Epidermal melanocyte (primary cell): ENCODE measurements around the gene SLC22A14.
"Not testable (repeated sequence)": the region's sequence is repeated elsewhere in the genome, so short reads cannot be mapped to it uniquely, and the experiment has no call there.

Experiments used
- DNase-seq: peaks from one replicate; pipeline ENCODE4 v3.0.0; 2011; ENCODE audit warnings: low spot score; ENCODE audit not compliant: insufficient read length

Gene SLC22A14

GRCh38 chr3:38281895-38282686, at the start of gene SLC22A14:
Gene SLC22A14, plus strand, starts transcription at chr3:38282294. Its CDS starts 23,733 bp downstream, at chr3:38306027.
- no peak for DNase-seq

GRCh38 chr3:38232701-38233100, 49.4 kb upstream of the SLC22A14 start:
- no peak for DNase-seq

GRCh38 chr3:38235466-38235865, 46.6 kb upstream of the SLC22A14 start:
- DNase-seq = no peak

GRCh38 chr3:38238416-38239008, 43.6 kb upstream of the SLC22A14 start:
- no peak for DNase-seq

DNA sequence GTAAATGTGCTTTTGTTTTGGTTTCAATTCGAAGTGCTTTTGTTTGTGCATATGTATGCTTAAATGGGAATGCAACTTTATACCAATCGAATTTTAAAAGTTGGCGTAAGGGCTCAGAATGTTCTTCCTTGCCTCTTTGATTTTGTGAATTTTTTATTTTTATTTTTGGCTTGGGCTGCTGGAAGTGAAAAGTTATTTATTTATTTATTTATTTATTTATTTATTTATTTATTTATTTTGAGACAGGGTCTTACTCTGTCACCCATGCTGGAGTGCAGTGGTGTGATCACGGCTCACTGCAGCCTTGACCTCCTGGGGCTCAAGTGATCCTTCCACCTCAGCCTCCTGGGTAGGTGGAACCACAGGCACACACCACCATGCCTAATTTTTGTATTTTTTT, 39.3 kb upstream of the SLC22A14 start:
- DNase-seq = not testable (repeated sequence)

DNA sequence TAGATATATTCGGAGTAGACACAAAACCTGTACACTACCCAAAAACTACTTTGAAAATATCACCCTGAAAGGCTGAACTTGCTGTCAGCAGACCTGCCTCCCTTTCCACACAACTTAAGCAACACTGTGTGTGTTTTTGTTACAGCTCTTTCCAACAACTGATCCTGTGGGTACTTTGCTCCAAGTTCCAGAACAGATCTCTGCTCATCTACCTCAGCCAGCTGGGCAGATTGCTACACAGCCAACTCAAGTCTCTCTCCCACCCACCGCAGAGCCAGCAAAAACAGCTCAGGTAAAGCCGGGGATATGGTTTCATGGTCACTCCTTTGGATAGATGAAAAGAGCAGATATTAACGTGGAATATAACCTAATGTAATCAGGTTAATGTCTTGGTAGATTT, 36.2 kb upstream of the SLC22A14 start:
- no peak for DNase-seq

GRCh38 chr3:38247366-38248035, 34.6 kb upstream of the SLC22A14 start:
- DNase-seq = peak; percentile 27

DNA sequence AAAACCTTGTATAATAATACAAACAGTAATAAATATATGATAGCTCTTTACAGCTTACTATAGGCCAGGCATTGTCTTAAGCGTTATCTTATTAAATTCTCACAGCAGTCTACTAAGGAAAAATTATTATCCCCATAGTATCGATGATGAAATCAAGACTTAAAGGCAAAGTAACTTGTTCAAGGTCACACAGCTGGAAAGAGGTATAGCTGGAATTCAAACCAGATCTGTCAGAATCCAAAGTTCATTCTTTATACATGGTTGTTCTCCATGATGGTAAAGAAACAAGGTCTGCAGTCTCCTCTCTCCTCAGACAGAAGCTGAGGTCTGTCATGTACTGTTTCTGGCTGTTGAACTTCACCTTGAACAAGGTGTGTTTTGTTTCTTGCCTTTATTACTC, 31.9 kb upstream of the SLC22A14 start:
- no peak for DNase-seq

DNA sequence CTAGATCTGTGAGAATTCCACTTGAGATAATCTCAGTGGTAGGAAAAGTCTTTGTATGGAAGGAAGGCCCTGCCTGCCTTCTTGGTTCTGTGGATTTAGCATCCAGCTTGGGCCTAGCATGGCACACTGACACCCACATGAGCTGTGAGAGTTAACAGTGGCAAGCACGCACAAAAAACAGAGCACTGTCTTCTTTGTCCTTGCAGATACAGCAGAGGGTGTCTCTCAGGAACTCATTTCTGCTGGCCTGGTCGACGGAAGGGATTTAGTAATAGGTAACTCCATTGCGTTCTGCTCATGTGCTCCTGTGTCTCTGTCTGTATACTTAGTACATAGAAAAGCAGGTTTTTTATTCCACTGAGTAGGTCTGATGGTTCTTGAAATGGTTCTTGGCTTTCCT, 30.9 kb upstream of the SLC22A14 start:
- no peak for DNase-seq

GRCh38 chr3:38253704-38254103, 28.4 kb upstream of the SLC22A14 start:
- no peak for DNase-seq

DNA sequence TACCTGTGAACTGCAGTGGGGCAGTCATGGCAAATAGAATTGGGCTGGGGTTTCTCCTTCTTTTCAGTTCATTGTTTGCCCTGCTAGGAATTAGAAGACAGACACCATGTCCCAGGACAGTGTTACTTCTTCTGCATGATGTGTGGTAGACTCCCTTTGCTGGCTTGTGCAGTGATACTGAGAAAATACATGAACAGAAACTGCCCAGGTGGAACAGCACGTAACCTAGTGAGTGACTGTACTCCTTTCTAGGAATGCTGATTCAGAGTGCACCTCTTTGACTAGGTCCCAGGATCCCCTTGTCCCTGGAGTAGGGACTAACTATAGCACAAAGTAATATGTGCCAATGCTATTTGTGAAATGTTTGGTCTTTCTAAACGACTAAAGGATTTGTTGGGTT, 27.2 kb upstream of the SLC22A14 start:
- no peak for DNase-seq

DNA sequence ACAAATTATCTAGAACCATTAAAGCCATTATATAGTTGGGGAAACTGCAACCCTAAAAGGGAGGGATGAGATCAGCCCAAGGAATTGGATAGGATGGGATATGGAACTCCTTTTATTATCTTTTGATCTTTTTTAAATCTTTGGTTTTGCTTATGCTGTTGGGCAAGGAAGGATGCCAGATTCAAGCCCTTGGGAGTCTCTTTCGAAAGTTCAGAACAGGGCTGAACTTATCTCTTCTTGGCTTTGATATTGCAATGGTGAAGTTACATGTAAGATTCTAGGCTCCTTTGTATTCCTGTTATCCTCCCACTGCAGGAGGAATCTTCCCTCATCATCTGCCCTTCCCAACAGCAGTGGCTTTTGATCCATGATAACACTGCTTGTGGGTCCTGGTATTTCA, 26.5 kb upstream of the SLC22A14 start:
- no peak for DNase-seq

GRCh38 chr3:38257583-38257982, 24.5 kb upstream of the SLC22A14 start:
- no peak for DNase-seq

DNA sequence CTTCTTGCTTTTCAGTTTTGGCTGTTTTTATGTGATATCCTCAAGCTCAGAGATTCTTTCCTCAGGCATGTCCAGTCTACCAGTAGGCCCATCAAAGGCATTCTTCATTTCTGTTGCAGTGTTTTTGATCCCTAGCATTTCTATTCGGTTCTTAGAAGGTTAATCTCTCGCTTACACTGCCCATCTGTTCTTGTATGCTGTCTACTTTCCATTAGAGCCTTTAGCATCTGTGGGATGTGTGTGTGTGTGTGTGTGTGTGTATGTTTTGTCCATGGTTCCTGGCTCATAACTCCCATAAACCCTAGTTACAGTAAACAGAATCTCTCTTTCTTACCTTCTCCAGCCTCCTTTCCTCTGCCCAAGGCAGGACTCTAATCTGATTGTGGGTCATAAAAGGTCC, 21.6 kb upstream of the SLC22A14 start:
- no peak for DNase-seq

DNA sequence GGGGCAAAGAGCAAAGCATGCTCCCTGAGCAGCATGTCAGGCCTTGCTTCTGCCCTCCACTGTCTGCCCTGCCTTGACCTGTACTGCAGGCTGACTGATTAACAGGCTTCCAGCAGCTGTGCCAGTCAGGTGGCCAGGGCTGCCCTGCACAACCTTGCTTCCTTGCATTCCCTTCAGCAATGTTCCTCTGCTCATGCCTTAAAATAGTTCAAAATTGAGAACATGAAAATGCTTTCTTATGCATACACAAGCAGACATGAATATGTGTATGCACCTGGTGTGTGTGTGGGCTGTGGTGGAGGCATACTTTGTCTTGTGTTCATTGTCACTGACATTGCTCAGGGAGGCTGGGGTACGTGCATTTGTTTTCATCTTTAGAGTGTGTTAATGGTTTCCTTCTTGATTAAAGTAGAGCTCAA, 17.7 kb upstream of the SLC22A14 start:
- no peak for DNase-seq

DNA sequence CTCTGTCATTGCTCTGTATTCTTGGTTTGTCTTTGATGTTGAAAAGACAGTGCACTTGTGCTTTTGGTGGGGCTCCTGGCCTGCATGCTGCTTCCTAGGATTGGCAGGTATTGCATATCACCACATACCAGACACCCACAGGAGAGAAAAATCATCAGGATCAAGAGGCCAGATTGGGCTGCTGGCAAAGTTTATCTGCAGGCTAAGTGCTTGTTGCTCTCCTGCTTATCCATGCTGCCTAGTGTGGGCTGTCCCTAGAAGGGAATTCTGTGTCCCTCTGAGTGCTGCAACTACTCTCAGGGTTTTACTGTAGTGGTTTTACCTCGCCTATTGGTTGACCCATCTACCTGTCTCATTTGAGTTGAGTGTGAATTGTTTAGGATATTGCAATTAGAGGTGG, 17.3 kb upstream of the SLC22A14 start:
- DNase-seq = no peak

- DNase-seq = no peak
These were observed 16.3 kb upstream of the SLC22A14 start, which contains the start of gene SLC22A13 for GRCh38 chr3:38265604-38266307. Gene SLC22A13, plus strand, starts transcription at chr3:38265812. Its CDS starts 49 bp downstream, at chr3:38265861.

- no peak for DNase-seq
These were observed 15.3 kb upstream of the SLC22A14 start for GRCh38 chr3:38266810-38267209.

DNA sequence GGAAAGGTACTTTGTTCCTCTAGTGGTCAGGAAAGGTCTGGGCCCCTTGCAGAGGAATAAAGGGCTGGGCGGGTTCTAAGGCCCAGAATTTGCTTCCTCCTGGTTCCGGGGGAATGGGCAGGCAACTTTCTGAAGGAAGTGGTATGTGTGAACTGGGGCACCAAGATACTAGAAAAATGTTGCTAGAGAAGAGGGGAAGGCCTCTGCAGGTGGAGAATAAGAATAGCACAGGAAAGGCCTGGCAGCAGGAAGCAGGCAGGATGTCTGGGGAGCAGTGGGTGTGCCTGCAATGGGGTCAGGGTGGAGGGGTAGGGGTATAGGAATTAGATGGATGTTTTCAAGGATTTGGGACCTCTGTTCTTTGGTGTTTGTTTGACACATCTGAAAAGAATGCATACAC, 14.4 kb upstream of the SLC22A14 start:
- DNase-seq = no peak

DNA sequence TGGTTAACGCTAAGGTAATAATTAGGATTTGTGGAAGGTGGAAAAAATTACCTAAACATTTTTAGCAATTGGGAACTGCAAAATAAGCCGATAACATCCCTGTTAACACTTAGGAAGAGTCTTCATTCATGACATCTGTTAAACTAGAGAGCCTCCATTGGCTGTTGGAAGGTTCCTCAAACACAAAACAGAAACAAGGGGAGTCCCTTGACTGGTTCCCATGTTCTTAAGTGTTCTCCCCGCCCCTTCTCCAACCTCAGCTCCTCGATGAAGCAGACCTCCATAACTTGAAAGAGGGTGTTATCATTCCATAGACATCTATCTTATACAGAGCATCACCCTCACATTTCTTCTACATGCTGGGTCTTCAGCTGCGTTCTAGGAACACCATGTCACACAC, 14.0 kb upstream of the SLC22A14 start:
- DNase-seq = no peak

GRCh38 chr3:38268522-38268921, 13.6 kb upstream of the SLC22A14 start:
- DNase-seq = no peak

- DNase-seq = no peak
These were observed 11.5 kb upstream of the SLC22A14 start for GRCh38 chr3:38270606-38271005.
